ENCODE data around the gene ZP2.

- TF ChIP-seq POLR2A (IDR thresholded peaks at IDR 0.05; ENCODE audit: low read depth, low read length), result no peak
- TF ChIP-seq POLR2AphosphoS5 (IDR thresholded peaks at IDR 0.05; ENCODE audit: low read depth, low read length), result no peak
- TF ChIP-seq TAF1 (IDR thresholded peaks at IDR 0.05; ENCODE audit: borderline replicate concordance, low read depth, low read length), result no peak
These were observed 48.7 kb downstream of the ZP2 start for GRCh38 chr16:21162661-21163151.

All from GM12892 (cell line).